Cerebellar nuclear complex (tissue), 1 donor: ENCODE results near the gene UTP15.

Experiments
- DNase-seq, 2 experiments: peaks; one replicate each; lab custom pipeline; 2025; lab: John Stamatoyannopoulos, UW

Gene UTP15

GRCh38 chr5:73564675-73565074 is 868 bp upstream of the UTP15 start:
- DNase-seq, result no peak

GRCh38 chr5:73565969-73566547 is 515 bp downstream of the UTP15 start:
- DNase-seq, result no peak

GRCh38 chr5:73582285-73583145 is 17.0 kb downstream of the UTP15 start:
- no peak for DNase-seq

- DNase-seq, result no peak
Observed at GRCh38 chr5:73587923-73588322, 22.4 kb downstream of the UTP15 start.

GRCh38 chr5:73591102-73591695 is 25.7 kb downstream of the UTP15 start:
- DNase-seq, result no peak

- DNase-seq, result no peak
Observed at GRCh38 chr5:73591698-73592501, 26.4 kb downstream of the UTP15 start.

GRCh38 chr5:73592551-73592950 is 27.0 kb downstream of the UTP15 start:
- DNase-seq, result no peak

- DNase-seq, result no peak
Observed at GRCh38 chr5:73596705-73597328, 31.3 kb downstream of the UTP15 start.

- no peak for DNase-seq
Observed at GRCh38 chr5:73599380-73599779, 33.8 kb downstream of the UTP15 start.

GRCh38 chr5:73603998-73604397 is 38.5 kb downstream of the UTP15 start:
- DNase-seq, result no peak

- DNase-seq, result no peak
Observed at GRCh38 chr5:73605223-73606087, 39.9 kb downstream of the UTP15 start.

- DNase-seq, result no peak
Observed at GRCh38 chr5:73606206-73606753, 40.7 kb downstream of the UTP15 start.

- DNase-seq, result no peak
Observed at GRCh38 chr5:73607228-73607627, 41.7 kb downstream of the UTP15 start.

GRCh38 chr5:73612799-73613198 is 47.3 kb downstream of the UTP15 start:
- no peak for DNase-seq

GRCh38 chr5:73615085-73615484 is 49.5 kb downstream of the UTP15 start:
- no peak for DNase-seq

- DNase-seq, result no peak
Observed at GRCh38 chr5:73615947-73616346, 50.4 kb downstream of the UTP15 start.

- no peak for DNase-seq
Observed at GRCh38 chr5:73617510-73618279, 52.2 kb downstream of the UTP15 start.

- no peak for DNase-seq
Observed at GRCh38 chr5:73619606-73620333, 54.2 kb downstream of the UTP15 start.

- no peak for DNase-seq
Observed at GRCh38 chr5:73620334-73620687, 54.8 kb downstream of the UTP15 start.
